ENCODE measurements around the gene PSMB2. TPM values are rescaled to one million over a fixed set of nuclear protein-coding genes. Genes with fewer than 3 reads are reported as not detected.
"Not testable (repeated sequence)": the region's sequence is repeated elsewhere in the genome, so short reads cannot be mapped to it uniquely, and the experiment has no call there.

The PSMB2 gene
- total RNA-seq, 1 donor from 2014 or later, result 39.3 TPM

GRCh38 chr1:35580949-35581388 lies 60.4 kb downstream of the PSMB2 start:
- H3K9me3 ChIP-seq, result no peaks in the 10 kb centered on the region
- TF ChIP-seq POLR2AphosphoS5 (IDR thresholded peaks at IDR 0.05; ENCODE audit: insufficient read depth in 1 of 2, low read depth in 1 of 2) (no peak), CTCF (IDR thresholded peaks at IDR 0.05) (no peak), POLR2A (IDR thresholded peaks at IDR 0.05) (no peak)

GRCh38 chr1:35577071-35577998 lies 64.0 kb downstream of the PSMB2 start:
- no peaks in the 10 kb centered on the region for H3K9me3 ChIP-seq
- H3K36me3 ChIP-seq, result no peaks in the 10 kb centered on the region
- intact Hi-C loops (cut with DNase I), result no loop called here
- H3K4me1 ChIP-seq, result peaks cover 28% of the 10 kb centered on the region
- H3K27me3 ChIP-seq, result no peaks in the 10 kb centered on the region
- peak overlapping the region; percentile 43 to 46 for H3K4me3 ChIP-seq
- no peak for TF ChIP-seq POLR2A (IDR thresholded peaks at IDR 0.05)
- peak in 1 of 2 donors; percentile 55 for TF ChIP-seq POLR2AphosphoS5 (IDR thresholded peaks at IDR 0.05; ENCODE audit: insufficient read depth in 1 of 2, low read depth in 1 of 2)
- TF ChIP-seq CTCF (IDR thresholded peaks at IDR 0.05), result no peak
- H3K27ac ChIP-seq, result no peak overlapping the region
- DNase-seq (ENCODE audit: extremely low spot score in 2 of 2), result no peak

More at GRCh38 chr1:35580949-35581388, 60.4 kb downstream of the PSMB2 start:
- Histone ChIP-seq H3K27me3 (no peaks in the 10 kb centered on the region), H3K36me3 (no peaks in the 10 kb centered on the region), H3K4me3 (no peak overlapping the region), H3K27ac (no peak overlapping the region), H3K4me1 (peaks cover 14% of the 10 kb centered on the region)
- no peak for DNase-seq (ENCODE audit: extremely low spot score in 2 of 2)
- intact Hi-C loops (cut with DNase I), result no loop called here

GRCh38 chr1:35576766-35577070 lies 64.6 kb downstream of the PSMB2 start:
- intact Hi-C loops (cut with DNase I), result not testable (repeated sequence)

GRCh38 chr1:35576061-35576765 lies 65.1 kb downstream of the PSMB2 start:
- Histone ChIP-seq H3K27me3 (no peaks in the 10 kb centered on the region), H3K4me3 (peak overlapping the region; percentile 43 to 46), H3K4me1 (peaks cover 28% of the 10 kb centered on the region), H3K9me3 (no peaks in the 10 kb centered on the region), H3K27ac (no peak overlapping the region), H3K36me3 (no peaks in the 10 kb centered on the region)
- no peak for DNase-seq (ENCODE audit: extremely low spot score in 2 of 2)
- intact Hi-C loops (cut with DNase I), result no loop called here
- TF ChIP-seq POLR2AphosphoS5 (IDR thresholded peaks at IDR 0.05; ENCODE audit: insufficient read depth in 1 of 2, low read depth in 1 of 2) (no peak), CTCF (IDR thresholded peaks at IDR 0.05) (no peak), POLR2A (IDR thresholded peaks at IDR 0.05) (no peak)

More at GRCh38 chr1:35576766-35577070, 64.6 kb downstream of the PSMB2 start:
- H3K27me3 ChIP-seq; H3K36me3 ChIP-seq; DNase-seq (ENCODE audit: extremely low spot score in 2 of 2); H3K9me3 ChIP-seq; H3K27ac ChIP-seq: not testable (repeated sequence)
- Histone ChIP-seq H3K4me1 (peaks cover 28% of the 10 kb centered on the region), H3K4me3 (peak overlapping the region; percentile 43 to 46)

- no peaks in the 10 kb centered on the region for H3K9me3 ChIP-seq
- no peak overlapping the region for H3K4me3 ChIP-seq
- no peak overlapping the region for H3K27ac ChIP-seq
- TF ChIP-seq POLR2A (IDR thresholded peaks at IDR 0.05) (no peak), CTCF (IDR thresholded peaks at IDR 0.05) (no peak), POLR2AphosphoS5 (IDR thresholded peaks at IDR 0.05; ENCODE audit: insufficient read depth in 1 of 2, low read depth in 1 of 2) (no peak)
- intact Hi-C loops (cut with DNase I), result no loop called here
- H3K27me3 ChIP-seq, result no peaks in the 10 kb centered on the region
- H3K4me1 ChIP-seq, result peaks cover 28% of the 10 kb centered on the region
- DNase-seq (ENCODE audit: extremely low spot score in 2 of 2), result no peak
- H3K36me3 ChIP-seq, result no peaks in the 10 kb centered on the region
Observed at GRCh38 chr1:35575416-35575958, 65.8 kb downstream of the PSMB2 start.
